OCI-M2 (cell line): ENCODE results near the gene LAMTOR3.

ENCODE experiments used
- DNase-seq: peaks from one replicate; lab custom pipeline; 2025; ENCODE audit not compliant: unreplicated experiment; lab: John Stamatoyannopoulos, UW

The LAMTOR3 gene

GRCh38 chr4:99894161-99894997, at the start of gene LAMTOR3:
LAMTOR3 (minus strand) TSS chr4:99894427; CDS start chr4:99893963, 464 bp downstream.
- DNase-seq, result peak; percentile 9

GRCh38 chr4:99938243-99938753, 44.1 kb upstream of the LAMTOR3 start:
- no peak for DNase-seq

GRCh38 chr4:99934891-99935290, 40.7 kb upstream of the LAMTOR3 start:
- no peak for DNase-seq

- no peak for DNase-seq
Measured at GRCh38 chr4:99927566-99927965, 33.3 kb upstream of the LAMTOR3 start.

- no peak for DNase-seq
Measured at GRCh38 chr4:99921174-99921573, 26.9 kb upstream of the LAMTOR3 start.

- DNase-seq, result no peak
Measured at GRCh38 chr4:99918656-99919055, 24.4 kb upstream of the LAMTOR3 start.

GRCh38 chr4:99917575-99917974, 23.3 kb upstream of the LAMTOR3 start:
- no peak for DNase-seq

GRCh38 chr4:99915449-99915848, 21.2 kb upstream of the LAMTOR3 start:
- no peak for DNase-seq

GRCh38 chr4:99894998-99895397, 771 bp upstream of the LAMTOR3 start:
- no peak for DNase-seq

GRCh38 chr4:99893839-99894160, 427 bp downstream of the LAMTOR3 start:
- DNase-seq, result no peak

- no peak for DNase-seq
Measured at GRCh38 chr4:99893029-99893428, 1.2 kb downstream of the LAMTOR3 start.

GRCh38 chr4:99891351-99891750, 2.9 kb downstream of the LAMTOR3 start:
- DNase-seq, result no peak

- no peak for DNase-seq
Measured at GRCh38 chr4:99887837-99888236, 6.4 kb downstream of the LAMTOR3 start.

GRCh38 chr4:99886146-99886545, 8.1 kb downstream of the LAMTOR3 start:
- no peak for DNase-seq

GRCh38 chr4:99885687-99886086, 8.5 kb downstream of the LAMTOR3 start:
- no peak for DNase-seq

- DNase-seq, result no peak
Measured at GRCh38 chr4:99885063-99885664, 9.1 kb downstream of the LAMTOR3 start.

- DNase-seq, result no peak
Measured at GRCh38 chr4:99879458-99879857, 14.8 kb downstream of the LAMTOR3 start.

GRCh38 chr4:99878604-99879003, 15.6 kb downstream of the LAMTOR3 start:
- DNase-seq, result no peak

GRCh38 chr4:99876946-99877345, 17.3 kb downstream of the LAMTOR3 start:
- no peak for DNase-seq

- no peak for DNase-seq
Measured at GRCh38 chr4:99875071-99875470, 19.2 kb downstream of the LAMTOR3 start.

- no peak for DNase-seq
Measured at GRCh38 chr4:99872570-99872969, 21.7 kb downstream of the LAMTOR3 start.

GRCh38 chr4:99868126-99868596, 26.1 kb downstream of the LAMTOR3 start:
- no peak for DNase-seq
